Kidney capillary endothelial cell (primary cell): ENCODE data around the gene GRM7.

Experiments used
- DNase-seq: peaks from one replicate; pipeline ENCODE4 v3.0.0-alpha.2; 2018; ENCODE audit warnings: low spot score

The GRM7 gene

GRCh38 chr3:7400360-7400759 lies 539.4 kb downstream of the GRM7 start:
- no peak for DNase-seq

GRCh38 chr3:7401418-7401817 lies 540.5 kb downstream of the GRM7 start:
- no peak for DNase-seq

GRCh38 chr3:7407107-7407506 lies 546.2 kb downstream of the GRM7 start:
- no peak for DNase-seq

GRCh38 chr3:7410782-7411181 lies 549.9 kb downstream of the GRM7 start:
- DNase-seq = no peak

- DNase-seq = no peak
These were observed 560.1 kb downstream of the GRM7 start for GRCh38 chr3:7421065-7421464.

GRCh38 chr3:7423036-7423435 lies 562.1 kb downstream of the GRM7 start:
- DNase-seq = no peak

GRCh38 chr3:7423995-7424394 lies 563.1 kb downstream of the GRM7 start:
- no peak for DNase-seq

- DNase-seq = no peak
These were observed 567.3 kb downstream of the GRM7 start for GRCh38 chr3:7428206-7428718.

- DNase-seq = no peak
These were observed 571.7 kb downstream of the GRM7 start for GRCh38 chr3:7432610-7433009.

GRCh38 chr3:7433073-7433472 lies 572.2 kb downstream of the GRM7 start:
- DNase-seq = no peak

- no peak for DNase-seq
These were observed 575.6 kb downstream of the GRM7 start for GRCh38 chr3:7436542-7436941.

- no peak for DNase-seq
These were observed 576.3 kb downstream of the GRM7 start for GRCh38 chr3:7437231-7437630.

- no peak for DNase-seq
These were observed 578.3 kb downstream of the GRM7 start for GRCh38 chr3:7439101-7439680.

GRCh38 chr3:7444886-7445285 lies 584.0 kb downstream of the GRM7 start:
- peak; percentile 4 for DNase-seq

GRCh38 chr3:7445331-7445730 lies 584.4 kb downstream of the GRM7 start:
- no peak for DNase-seq

GRCh38 chr3:7447197-7447769 lies 586.4 kb downstream of the GRM7 start:
- no peak for DNase-seq

GRCh38 chr3:7456386-7456785 lies 595.5 kb downstream of the GRM7 start:
- peak; percentile 69 for DNase-seq

- DNase-seq = no peak
These were observed 600.4 kb downstream of the GRM7 start for GRCh38 chr3:7461202-7461825.

GRCh38 chr3:7469866-7470265 lies 609.0 kb downstream of the GRM7 start:
- no peak for DNase-seq

- no peak for DNase-seq
These were observed 623.7 kb downstream of the GRM7 start for GRCh38 chr3:7484636-7485035.

GRCh38 chr3:7487763-7488162 lies 626.8 kb downstream of the GRM7 start:
- DNase-seq = no peak

- no peak for DNase-seq
These were observed 628.5 kb downstream of the GRM7 start for GRCh38 chr3:7489417-7489816.

GRCh38 chr3:7498715-7499114 lies 637.8 kb downstream of the GRM7 start:
- DNase-seq = no peak

GRCh38 chr3:7503431-7503830 lies 642.5 kb downstream of the GRM7 start:
- no peak for DNase-seq
